Fibroblast of lung (primary cell): Measurements from ENCODE around the gene MARCKS. TPM values are rescaled to one million over a fixed set of nuclear protein-coding genes. Genes with fewer than 3 reads are reported as not detected.

ENCODE experiments used
- DNase-seq, 2 donors: peaks; one replicate each; pipeline versions ENCODE4 v3.0.0 to v3.0.0-alpha.2; 2010; ENCODE audit warnings: low read depth in 2 of 2
- H2AFZ ChIP-seq: 2 replicates; pipeline ENCODE4 v1.5.1; 2012; ENCODE audit warnings: low read length, control low read depth, inconsistent platforms
- H3K27ac ChIP-seq: 2 replicates; pipeline ENCODE4 v1.5.1; 2011; ENCODE audit warnings: low read length, control low read depth; ENCODE audit not compliant: insufficient read depth
- H3K27me3 ChIP-seq: 2 replicates; pipeline ENCODE4 v1.5.1; 2011; ENCODE audit warnings: mild to moderate bottlenecking, low read length; ENCODE audit not compliant: control insufficient read depth, insufficient read depth
- H3K36me3 ChIP-seq: 2 replicates; pipeline ENCODE4 v1.5.1; 2011; ENCODE audit warnings: low read length; ENCODE audit not compliant: control insufficient read depth, insufficient read depth
- H3K4me1 ChIP-seq: 2 replicates; pipeline ENCODE4 v1.5.1; 2011; ENCODE audit warnings: low read length; ENCODE audit not compliant: control insufficient read depth, insufficient read depth; ENCODE audit errors: extremely low read depth
- H3K4me2 ChIP-seq: 2 replicates; pipeline ENCODE4 v1.5.1; 2011; ENCODE audit warnings: low read length, control low read depth; ENCODE audit not compliant: insufficient read depth; ENCODE audit errors: extremely low read depth
- H3K4me3 ChIP-seq, 4 experiments: fragments of 200-600 bp in 1 of 4; sonication (generic) in 1 of 4; replicated peaks in 1 of 4; 2 replicates each; pipeline ENCODE4 v1.5.1; 2011 to 2016; ENCODE audit warnings: low read length in 4 of 4, low read depth in 3 of 4, mild to moderate bottlenecking in 3 of 4, control low read depth in 2 of 4, inconsistent platforms in 1 of 4, mixed read lengths in 1 of 4; ENCODE audit not compliant: insufficient read depth in 1 of 4; ENCODE audit errors: control extremely low read depth in 1 of 4
- H3K79me2 ChIP-seq: 2 replicates; pipeline ENCODE4 v1.5.1; 2012; ENCODE audit warnings: mild to moderate bottlenecking, low read length, inconsistent platforms; ENCODE audit not compliant: control insufficient read depth, insufficient read depth
- H3K9ac ChIP-seq: 2 replicates; pipeline ENCODE4 v1.5.1; 2011; ENCODE audit warnings: mild to moderate bottlenecking, low read length, control low read depth; ENCODE audit not compliant: insufficient read depth
- H3K9me3 ChIP-seq: 2 replicates; pipeline ENCODE4 v1.5.1; 2012; ENCODE audit warnings: low read depth, low read length; ENCODE audit not compliant: control insufficient read depth, insufficient read depth
- H4K20me1 ChIP-seq: 2 replicates; pipeline ENCODE4 v1.5.1; 2011; ENCODE audit warnings: low read length; ENCODE audit not compliant: control insufficient read depth, insufficient read depth; ENCODE audit errors: extremely low read depth
- CTCF ChIP-seq, 2 donors: IDR thresholded peaks in 1 of 2; conservative IDR thresholded peaks in 1 of 2; 1 replicate in 1 of 2; 2 replicates in 1 of 2; pipeline ENCODE4 v1.5.1; 2011 to 2012; ENCODE audit warnings: low read length in 2 of 2, control low read depth in 1 of 2, inconsistent platforms in 1 of 2, low read depth in 1 of 2, mild to moderate bottlenecking in 1 of 2
- EZH2 ChIP-seq: IDR thresholded peaks from 2 replicates; pipeline ENCODE4 v1.5.1; 2012; ENCODE audit warnings: low read length, control low read depth, mild to moderate bottlenecking; ENCODE audit errors: missing control alignments
- polyA plus RNA-seq, 2 donors: library from polyadenylated mRNA; depleted of rRNA in 1 of 2; stranded (reverse) in 1 of 2; unstranded in 1 of 2; fragments of >200 nt; gene quantifications; 2 replicates each; pipeline ENCODE4 v1.2.1, GENCODE V29; 2011 to 2012; ENCODE audit warnings: missing spikeins in 1 of 2
- total RNA-seq: library from RNA; depleted of rRNA; stranded (reverse); fragments of >200 nt; gene quantifications from 2 replicates; pipeline ENCODE4 v1.2.1, GENCODE V29; 2014

MARCKS gene
- total and polyA plus RNA-seq, 2 donors (not counting 1 experiment from before 2014, with no cell fraction given): 103 to 121 TPM

- Histone ChIP-seq H4K20me1 (no peaks in the 10 kb centered on the region), H2AFZ (no peak overlapping the region), H3K27ac (no peak overlapping the region), H3K9me3 (no peaks in the 10 kb centered on the region), H3K4me3 (no peak overlapping the region), H3K79me2 (no peaks in the 10 kb centered on the region), H3K4me1 (no peaks in the 10 kb centered on the region), H3K36me3 (no peaks in the 10 kb centered on the region), H3K27me3 (no peaks in the 10 kb centered on the region), H3K4me2 (no peak overlapping the region), H3K9ac (no peak overlapping the region)
- no peak for DNase-seq
- TF ChIP-seq EZH2 (no peak), CTCF (conservative IDR thresholded peaks at IDR 0.05 in 1 of 2, IDR thresholded peaks at IDR 0.05 in 1 of 2; ENCODE audit: low read depth in 1 of 2, low read length in 2 of 2) (no peak)
These were observed 8.3 kb upstream of the MARCKS start for GRCh38 chr6:113848811-113849210.

- Histone ChIP-seq H3K4me2 (no peak overlapping the region), H3K9ac (no peak overlapping the region), H3K27ac (no peak overlapping the region), H3K4me1 (no peaks in the 10 kb centered on the region), H3K9me3 (no peaks in the 10 kb centered on the region), H3K4me3 (no peak overlapping the region), H4K20me1 (no peaks in the 10 kb centered on the region), H3K79me2 (peaks cover 13% of the 10 kb centered on the region), H3K36me3 (no peaks in the 10 kb centered on the region), H2AFZ (no peak overlapping the region), H3K27me3 (no peaks in the 10 kb centered on the region)
- DNase-seq: no peak
- no peak for TF ChIP-seq CTCF (conservative IDR thresholded peaks at IDR 0.05 in 1 of 2, IDR thresholded peaks at IDR 0.05 in 1 of 2; ENCODE audit: low read depth in 1 of 2, low read length in 2 of 2)
- TF ChIP-seq EZH2: no peak
These were observed 3.9 kb upstream of the MARCKS start for GRCh38 chr6:113853252-113853651.

GRCh38 chr6:113854531-113855499, 2.3 kb upstream of the MARCKS start:
- H2AFZ ChIP-seq: peak overlapping the region; percentile 56
- peak overlapping the region; percentile 92 to 100 (median 94) for H3K4me3 ChIP-seq
- H3K27me3 ChIP-seq: no peaks in the 10 kb centered on the region
- peak overlapping the region; percentile 78 for H3K4me2 ChIP-seq
- peak overlapping the region; percentile 72 for H3K9ac ChIP-seq
- H3K27ac ChIP-seq: peak overlapping the region; percentile 99
- DNase-seq: peak; percentile 75 to 90
- H4K20me1 ChIP-seq: no peaks in the 10 kb centered on the region
- peaks cover 28% of the 10 kb centered on the region for H3K79me2 ChIP-seq
- no peak for TF ChIP-seq EZH2
- peak in 1 of 2 donors; percentile 9 for TF ChIP-seq CTCF (conservative IDR thresholded peaks at IDR 0.05 in 1 of 2, IDR thresholded peaks at IDR 0.05 in 1 of 2; ENCODE audit: low read depth in 1 of 2, low read length in 2 of 2)
- no peaks in the 10 kb centered on the region for H3K4me1 ChIP-seq
- H3K36me3 ChIP-seq: no peaks in the 10 kb centered on the region
- no peaks in the 10 kb centered on the region for H3K9me3 ChIP-seq
